Measurements from ENCODE around the gene SPEM3.
"Not testable (repeated sequence)": the region's sequence is repeated elsewhere in the genome, so short reads cannot be mapped to it uniquely, and the experiment has no call there.

SPEM3 gene

GRCh38 chr17:7475764-7476422 lies 47.2 kb downstream of the SPEM3 start:
- DNase-seq = no peak

DNA sequence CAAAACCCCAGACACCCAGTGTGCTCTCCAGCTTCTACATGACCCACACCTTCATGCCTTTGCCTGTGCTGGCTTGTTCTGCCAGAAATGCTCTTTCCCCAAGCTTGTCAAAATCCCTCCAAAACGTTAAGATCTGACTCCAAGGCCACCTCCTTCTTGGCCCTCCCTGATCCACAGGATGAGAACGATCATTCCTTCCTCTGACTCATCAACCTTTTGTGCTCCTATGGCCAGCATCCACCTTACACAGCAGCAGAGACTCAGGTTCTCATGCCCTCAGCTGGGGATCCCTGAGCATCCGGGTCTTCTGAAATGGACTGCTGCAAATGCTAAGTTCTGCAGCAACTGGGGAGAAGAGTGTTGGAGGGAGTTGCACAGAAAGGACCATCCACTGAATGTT lies 47.8 kb downstream of the SPEM3 start:
- DNase-seq = no peak

DNA sequence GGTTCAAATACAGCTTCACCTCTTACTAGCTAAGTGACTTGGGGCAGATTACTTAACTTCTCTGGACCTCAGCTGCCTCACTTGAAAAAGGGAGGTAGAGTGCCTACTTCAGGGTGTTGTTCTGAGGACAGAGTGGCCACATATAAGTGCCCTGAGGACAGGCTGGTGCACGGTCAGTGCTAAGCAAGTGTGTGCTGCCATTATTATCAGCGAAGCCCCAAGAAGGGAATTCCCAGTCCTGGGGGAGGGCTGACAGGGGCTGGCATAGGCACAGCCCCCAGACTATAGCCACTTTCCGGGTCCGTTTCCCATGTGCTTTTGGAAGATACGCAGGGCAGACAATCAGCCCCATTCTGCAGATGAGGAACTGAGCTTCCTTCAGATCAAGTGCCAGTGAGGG lies 48.3 kb downstream of the SPEM3 start:
- no peak for DNase-seq

DNA sequence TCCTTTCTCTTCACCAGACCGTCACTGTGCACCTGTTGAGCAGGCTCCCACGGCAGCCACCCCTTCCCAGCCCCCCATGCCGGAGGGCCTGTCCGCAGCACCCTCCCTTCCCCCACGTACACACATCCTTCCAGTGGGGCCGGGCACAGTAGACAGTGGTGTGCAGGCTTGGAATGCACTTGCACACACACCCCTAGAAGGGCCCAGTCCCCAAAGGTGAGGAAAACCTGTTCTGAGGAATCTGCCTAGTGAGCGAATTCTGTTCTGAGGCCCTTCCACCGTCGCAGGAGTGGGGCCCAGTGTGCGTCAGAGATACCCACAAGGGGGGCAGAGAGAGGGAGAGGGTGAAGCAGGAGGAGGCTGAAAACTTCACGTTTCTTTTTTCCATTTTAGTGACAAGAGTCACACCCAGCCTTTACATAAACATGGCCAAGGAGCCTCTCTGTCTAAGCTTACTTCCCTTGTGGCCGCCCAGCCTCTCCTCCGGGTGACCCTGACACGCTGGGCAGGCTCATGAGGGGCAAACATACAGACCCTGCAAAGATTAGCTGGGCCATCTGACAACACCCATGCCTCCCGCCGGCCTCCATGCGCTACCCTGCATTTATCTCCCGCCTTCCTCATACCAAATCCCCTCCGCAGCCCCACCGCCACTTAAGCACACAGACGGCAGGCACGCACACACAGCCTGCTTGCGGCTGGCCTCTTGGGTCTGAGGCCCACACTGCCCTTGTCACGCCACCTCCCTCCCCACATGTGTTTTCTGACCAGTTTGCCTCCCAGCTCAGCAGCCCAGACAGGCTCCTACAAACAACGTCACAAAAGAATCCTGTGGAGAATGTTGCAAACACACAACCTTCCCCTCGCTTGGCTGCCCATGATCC lies 49.0 kb downstream of the SPEM3 start:
- DNase-seq = no peak

- DNase-seq = no peak
Measured at GRCh38 chr17:7478276-7479212, 49.9 kb downstream of the SPEM3 start.

- no peak for DNase-seq
Measured at GRCh38 chr17:7479213-7480088, 50.8 kb downstream of the SPEM3 start, which contains the start of gene ZBTB4. Gene ZBTB4, minus strand, starts transcription at chr17:7479631. Its CDS starts 12,830 bp downstream, at chr17:7466801.

- DNase-seq = no peak
Measured at GRCh38 chr17:7480089-7480384, 51.4 kb downstream of the SPEM3 start.

GRCh38 chr17:7481275-7481674 lies 52.6 kb downstream of the SPEM3 start, which contains the start of gene SLC35G6:
Gene SLC35G6, plus strand, starts transcription at chr17:7481446. Its CDS starts 71 bp downstream, at chr17:7481517.
- not testable (repeated sequence) for DNase-seq

DNA sequence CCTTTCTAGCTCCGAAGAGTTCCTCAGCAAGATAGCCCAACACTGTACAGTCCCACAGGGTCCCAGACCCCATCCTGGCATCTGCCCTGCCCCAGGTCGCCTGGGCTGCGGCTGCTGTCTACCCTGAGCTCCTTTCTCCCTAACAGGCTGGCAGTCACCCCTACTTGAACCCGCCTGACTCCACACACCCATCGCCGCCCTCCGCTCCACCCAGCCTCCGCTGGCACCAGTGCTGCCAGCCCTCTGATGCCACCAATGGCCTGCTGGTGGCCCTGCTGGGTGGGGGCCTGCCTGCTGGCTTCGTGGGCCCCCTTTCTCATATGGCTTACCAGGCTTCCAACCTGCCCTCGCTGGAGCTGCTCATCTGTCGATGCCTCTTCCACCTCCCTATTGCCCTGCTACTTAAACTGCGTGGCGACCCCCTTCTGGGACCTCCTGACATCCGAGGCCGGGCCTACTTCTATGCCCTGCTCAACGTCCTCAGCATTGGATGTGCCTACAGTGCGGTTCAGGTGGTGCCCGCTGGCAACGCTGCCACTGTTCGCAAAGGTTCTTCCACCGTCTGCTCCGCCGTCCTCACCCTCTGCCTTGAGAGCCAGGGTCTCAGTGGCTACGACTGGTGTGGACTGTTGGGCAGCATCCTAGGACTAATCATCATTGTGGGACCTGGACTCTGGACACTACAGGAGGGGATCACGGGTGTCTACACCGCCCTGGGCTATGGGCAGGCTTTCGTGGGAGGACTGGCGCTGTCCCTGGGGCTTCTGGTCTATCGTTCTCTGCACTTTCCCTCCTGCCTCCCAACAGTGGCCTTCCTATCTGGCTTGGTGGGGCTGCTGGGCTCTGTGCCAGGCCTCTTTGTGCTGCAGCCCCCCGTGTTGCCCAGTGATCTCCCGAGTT lies 53.4 kb downstream of the SPEM3 start:
- DNase-seq = not testable (repeated sequence)
